DMS153 (cell line): Measurements from ENCODE around the gene SPSB1.
"Not testable (repeated sequence)": the region's sequence is repeated elsewhere in the genome, so short reads cannot be mapped to it uniquely, and the experiment has no call there.

Source experiments
- DNase-seq: peaks from one replicate; lab custom pipeline; 2025; lab: John Stamatoyannopoulos, UW

Gene SPSB1

DNA sequence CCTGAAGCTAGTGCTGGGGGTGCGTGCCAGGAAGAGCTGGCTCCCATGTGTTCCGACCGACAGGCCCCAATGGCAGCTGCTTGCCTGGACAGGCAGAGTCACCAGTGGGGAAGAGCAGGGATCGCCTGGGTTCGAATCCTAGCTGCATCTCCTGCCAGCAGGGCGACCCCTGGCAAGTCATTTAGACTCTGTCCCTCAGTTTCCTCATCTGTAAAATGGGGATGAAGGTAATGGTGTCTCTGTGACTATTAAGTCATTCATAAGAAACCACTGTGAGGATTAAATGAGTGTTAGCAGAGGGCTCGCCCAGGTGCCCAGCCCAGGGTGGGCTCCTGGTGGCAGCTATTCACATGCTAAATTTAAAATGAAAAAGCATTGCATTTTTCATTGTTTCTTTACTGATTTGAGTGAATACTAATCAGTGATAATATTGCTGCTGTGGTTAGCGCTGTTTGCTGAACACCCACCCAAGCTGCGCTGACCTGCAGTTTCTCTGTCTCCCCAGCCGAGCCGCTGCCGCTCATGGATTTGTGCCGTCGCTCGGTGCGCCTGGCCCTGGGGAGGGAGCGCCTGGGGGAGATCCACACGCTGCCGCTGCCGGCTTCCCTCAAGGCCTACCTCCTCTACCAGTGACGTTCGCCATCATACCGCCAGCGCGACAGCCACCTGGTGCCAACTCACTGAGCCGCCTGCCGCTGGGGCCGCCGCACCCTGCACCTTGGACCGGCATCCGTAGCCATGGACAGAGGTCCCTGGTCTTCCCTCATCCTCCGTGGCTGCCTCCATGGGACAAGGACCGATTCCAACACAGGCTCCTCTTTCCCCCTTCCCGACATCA, 74.5 kb downstream of the SPSB1 start:
- DNase-seq: no peak

- DNase-seq: no peak
These were observed 75.1 kb downstream of the SPSB1 start for GRCh38 chr1:9367806-9368205.

- DNase-seq: no peak
These were observed 75.7 kb downstream of the SPSB1 start for GRCh38 chr1:9368356-9368755.

DNA sequence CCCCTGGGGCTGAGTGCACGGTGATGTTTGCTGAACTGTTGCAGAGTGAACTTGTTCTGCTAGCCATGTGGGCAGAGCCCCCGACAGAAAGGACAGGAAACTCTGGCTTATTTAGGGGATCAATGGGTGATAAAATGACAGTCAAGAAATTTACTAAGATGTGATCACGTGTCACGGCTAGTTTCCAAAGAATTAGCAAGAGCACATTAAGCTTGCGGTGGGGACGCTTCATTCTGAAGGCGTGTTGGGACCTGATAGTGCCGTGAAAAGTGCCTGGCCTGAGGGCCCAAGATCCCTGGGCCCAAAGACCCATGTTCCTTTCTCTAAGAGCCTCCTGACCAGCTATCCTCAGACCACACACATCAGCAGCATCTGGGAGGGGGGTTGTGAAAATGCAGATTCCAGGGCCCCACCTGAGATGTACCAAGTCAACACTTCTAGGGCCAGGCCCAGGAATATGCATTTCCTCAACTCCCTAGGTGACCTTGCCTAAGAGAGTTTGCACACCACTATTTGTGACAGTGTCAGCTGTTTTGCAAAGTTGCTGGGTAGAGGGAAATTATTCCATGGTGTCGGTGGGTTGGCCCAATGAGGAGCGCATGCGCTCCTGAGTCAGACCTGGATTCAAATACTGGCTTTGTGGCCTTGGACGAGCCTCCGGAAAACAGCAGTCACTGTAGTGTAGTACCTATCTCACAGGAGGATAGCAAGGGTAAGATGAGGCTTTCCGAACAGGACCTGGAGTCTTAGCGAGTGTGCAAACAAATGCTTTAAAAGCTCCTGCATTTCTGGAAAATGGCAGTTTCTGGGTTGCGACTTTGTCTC, 77.5 kb downstream of the SPSB1 start:
- no peak for DNase-seq

DNA sequence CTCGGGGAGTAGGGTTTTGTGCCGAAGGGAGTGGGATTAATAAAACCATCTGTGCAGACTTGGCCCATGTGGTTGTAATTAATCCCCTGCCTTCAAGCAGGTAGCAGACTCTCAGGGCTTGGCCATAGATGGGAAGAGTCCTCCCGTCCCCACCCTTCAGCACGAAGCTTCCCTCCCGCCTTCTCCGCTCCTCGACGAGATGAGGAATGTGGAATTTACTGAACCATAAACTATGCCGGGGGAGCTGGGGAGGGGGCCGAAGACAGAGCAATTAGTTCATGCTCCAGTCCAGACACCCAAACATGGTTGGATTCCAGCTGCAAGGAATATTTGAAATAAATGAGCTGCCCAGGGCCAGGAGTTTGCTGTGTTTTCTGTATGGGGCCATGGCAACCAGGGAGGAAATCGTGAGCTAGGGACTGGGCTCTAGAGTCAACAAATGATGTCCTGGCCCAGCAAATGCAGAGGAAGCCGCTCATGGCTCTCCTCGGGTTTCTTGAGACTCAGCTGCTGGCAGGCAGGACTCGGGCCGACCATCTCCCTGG, 78.8 kb downstream of the SPSB1 start:
- peak; percentile 4 for DNase-seq

DNA sequence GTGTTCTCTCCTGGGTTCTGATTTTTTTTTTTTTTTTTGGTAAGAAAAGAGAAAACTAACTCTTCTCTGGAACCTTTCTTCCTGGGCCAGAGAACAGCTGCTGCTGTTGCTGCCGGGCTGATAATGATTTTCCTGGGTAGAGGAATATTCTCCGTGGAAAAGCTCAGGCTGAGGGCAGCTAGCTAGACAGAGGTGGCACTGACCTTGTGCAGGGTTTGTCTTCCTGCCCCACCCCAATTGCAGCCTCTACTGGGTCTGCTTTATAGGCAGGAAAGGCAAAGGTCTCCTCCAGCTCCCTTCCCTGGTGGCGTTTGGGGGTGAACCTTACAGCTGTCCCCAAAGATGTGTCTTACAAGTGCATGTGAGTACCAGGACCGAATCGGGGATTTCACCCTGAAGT, 79.3 kb downstream of the SPSB1 start:
- no peak for DNase-seq

GRCh38 chr1:9373619-9374018, 80.9 kb downstream of the SPSB1 start:
- no peak for DNase-seq

DNA sequence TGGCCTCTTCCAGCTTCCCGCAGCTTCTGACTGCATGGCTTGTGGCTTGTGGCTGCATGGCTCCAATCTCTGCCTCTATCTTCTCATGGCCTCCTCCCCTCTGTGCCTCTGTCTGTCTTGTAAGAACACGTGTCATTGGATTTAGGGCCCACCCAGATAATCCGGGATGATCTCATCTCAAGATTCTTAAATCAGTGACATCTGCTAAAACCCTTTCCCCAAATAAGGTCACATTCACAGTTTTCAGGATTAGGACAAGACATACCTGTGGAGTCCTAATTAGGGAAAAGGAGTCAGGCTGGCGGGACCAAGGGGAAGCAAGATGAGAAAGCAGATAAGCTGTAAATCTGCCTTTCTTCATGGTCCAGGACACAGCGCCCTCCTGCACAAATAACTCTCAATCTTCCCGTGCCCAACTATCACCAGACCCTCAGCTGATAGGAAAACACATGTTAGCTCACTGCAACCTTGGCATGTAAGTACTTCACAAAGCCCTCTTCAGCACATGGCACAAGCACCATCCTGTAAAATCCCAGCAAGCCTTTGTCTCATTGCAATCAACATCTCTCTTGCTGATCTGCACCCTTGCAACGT, 82.2 kb downstream of the SPSB1 start:
- DNase-seq: no peak

DNA sequence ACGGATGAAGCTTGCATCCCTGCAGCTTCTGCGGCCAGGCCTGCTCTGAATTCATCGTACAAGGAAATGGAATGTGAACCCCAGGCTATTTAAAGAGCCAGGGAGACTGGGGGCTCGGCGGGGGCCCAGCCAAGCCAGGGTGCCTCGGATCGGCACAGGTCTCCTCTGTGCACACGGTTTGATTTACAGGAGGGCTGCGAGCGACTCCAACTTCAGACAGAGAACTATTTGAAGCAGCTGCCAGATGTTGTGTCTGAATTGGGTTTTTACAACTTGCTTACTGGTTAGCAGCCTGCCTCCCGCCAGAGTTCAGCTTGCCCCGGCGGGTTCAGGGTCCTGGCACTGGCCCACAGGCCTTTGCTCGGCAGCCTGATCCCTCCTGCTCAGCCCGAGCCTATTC, 83.2 kb downstream of the SPSB1 start:
- no peak for DNase-seq

- DNase-seq: no peak
These were observed 83.7 kb downstream of the SPSB1 start for GRCh38 chr1:9376430-9376829.

GRCh38 chr1:9376886-9377333, 84.2 kb downstream of the SPSB1 start:
- DNase-seq: no peak

GRCh38 chr1:9378801-9379200, 86.1 kb downstream of the SPSB1 start:
- DNase-seq: no peak

GRCh38 chr1:9380711-9381110, 88.0 kb downstream of the SPSB1 start:
- DNase-seq: no peak

DNA sequence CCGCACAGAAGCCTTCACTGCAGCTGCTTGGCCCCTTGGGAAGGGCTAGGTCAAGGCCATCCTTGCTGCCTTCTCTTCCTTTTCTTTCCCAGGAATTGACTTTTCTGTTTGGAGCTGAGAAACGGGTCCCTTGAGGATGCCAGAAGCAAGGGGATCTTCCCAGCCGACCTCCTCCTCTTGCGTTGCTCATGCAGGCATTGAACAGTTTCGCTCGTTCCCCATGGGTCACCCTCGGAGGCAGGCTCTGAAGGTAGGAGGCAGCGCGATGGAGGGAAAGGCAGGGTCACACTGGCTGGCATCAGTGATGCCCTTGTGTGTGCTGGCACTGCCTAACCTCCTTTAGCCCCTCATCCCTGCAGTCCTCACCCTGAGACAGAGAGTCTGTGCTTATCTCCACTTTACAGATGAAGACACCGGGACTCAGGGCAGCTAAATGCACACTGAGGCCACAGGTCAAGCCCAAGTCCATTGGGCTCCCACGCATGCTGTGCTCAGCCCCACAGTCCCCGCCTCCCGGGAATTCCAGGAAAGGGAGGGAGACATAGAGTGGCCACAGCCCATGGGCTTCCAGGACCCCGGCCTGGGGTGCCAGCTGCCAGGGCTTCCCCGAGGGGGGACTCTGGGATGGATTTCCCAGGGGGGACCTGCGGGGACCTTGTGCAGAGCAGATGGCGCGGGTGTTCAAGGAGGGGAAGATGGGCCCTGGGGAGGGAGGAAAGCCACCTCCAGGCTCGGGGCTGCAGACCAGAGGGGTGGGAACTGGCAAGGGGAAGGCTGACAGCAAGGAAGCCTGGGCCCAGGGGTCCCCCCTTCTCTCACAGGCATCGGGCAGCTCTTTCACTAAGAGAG, 90.2 kb downstream of the SPSB1 start:
- DNase-seq: no peak

DNA sequence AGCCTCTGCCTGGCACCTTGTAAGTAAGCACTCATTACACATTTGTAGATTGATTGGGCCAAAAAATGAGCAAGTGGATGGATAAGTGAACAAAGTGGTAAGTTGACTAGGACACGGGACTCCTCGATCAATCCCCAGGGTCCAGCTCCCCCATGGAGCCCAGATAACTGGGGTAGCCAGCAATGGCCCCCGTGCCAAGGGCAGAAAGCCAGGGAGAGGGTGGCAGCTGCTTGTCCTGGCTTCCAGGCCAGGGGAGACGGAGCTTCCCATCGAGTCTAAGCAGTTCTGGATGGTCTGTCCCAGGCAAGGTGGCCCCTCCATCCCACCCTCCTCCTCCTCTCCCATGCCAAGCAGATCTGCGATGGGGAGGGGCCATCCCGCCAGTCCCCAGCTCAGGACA, 91.4 kb downstream of the SPSB1 start:
- no peak for DNase-seq

DNA sequence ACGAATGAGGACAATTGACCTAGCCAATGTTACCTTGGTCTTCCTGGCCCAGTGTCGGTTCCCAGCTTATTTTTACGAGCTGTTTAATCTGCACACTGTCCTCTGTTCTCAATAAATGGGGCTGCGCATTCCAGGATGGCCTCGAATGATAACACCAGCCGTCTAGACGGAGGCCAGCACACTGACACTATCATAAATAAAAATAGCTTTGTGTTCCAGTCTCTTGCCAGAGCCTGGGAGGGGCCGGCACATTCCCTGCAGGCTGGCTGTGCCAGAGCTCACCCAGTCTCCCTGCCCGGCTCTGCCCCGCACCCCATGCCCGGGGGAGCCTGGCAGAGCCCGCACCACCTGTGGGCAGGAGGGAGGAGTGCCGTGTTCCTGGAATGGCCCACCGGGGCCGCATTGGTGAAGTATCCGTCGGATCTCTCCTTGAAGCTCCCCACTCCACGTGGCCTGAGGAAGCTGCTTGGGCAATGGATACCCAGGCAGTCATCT, 92.1 kb downstream of the SPSB1 start:
- DNase-seq: no peak

DNA sequence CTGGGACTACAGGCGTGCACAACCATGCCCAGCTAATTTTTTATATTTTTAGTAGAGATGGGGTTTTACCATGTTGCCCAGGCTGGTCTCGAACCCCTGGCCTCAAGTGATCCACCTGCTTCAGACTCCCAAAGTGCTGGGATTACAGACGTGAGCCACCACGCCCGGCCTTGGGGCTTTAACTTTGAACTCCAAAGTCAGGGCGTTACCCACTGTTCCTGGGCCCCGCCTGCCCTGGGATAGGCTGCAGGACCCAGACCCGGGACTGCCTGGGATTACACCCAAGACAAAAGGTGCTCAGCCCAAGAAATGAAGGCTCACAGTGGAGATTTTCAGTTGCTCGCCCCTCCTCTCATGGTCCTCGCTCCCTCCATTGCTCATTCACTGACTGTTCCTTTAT, 92.7 kb downstream of the SPSB1 start:
- DNase-seq: not testable (repeated sequence)

DNA sequence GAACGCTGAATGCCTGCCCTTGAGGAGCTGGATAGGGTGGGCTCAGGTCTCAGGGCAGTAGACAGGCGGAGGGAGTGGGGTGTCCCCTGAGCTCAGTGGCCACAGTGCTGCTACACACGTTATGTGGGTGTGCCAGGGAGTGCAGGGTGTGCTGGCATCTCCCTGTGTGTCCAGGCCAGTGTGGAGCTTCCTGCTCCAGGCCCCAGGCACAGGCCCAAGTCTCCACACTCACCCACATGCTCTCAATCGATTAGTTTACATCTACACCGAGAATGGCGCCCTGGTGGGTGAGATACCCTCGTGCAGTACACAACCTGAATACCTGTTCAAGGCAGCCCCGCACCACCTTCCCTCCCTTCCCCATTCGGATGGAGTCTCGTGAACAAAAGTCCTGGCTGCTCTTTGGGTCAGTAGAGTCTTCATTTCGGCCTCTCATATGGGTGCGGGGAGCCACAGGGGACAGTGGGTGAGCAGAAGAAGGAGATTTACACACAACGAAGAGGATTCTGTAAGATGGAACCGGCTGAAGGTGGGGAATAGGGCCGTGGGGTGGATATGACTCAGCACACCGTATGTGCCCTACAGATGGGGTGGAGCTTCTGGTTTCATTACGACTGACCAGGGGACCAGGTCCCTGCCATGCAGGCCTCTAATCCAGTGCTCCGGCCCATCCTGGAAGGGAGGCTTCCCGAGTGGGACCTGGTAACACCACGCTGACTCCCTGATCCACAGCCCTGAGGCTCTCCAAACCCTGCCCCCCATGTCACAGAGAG, 93.3 kb downstream of the SPSB1 start:
- no peak for DNase-seq

GRCh38 chr1:9388335-9389180, 95.9 kb downstream of the SPSB1 start:
- DNase-seq: peak; percentile 29

GRCh38 chr1:9389968-9390367, 97.3 kb downstream of the SPSB1 start:
- no peak for DNase-seq
